ENCODE measurements around the gene MARS1.

DNA sequence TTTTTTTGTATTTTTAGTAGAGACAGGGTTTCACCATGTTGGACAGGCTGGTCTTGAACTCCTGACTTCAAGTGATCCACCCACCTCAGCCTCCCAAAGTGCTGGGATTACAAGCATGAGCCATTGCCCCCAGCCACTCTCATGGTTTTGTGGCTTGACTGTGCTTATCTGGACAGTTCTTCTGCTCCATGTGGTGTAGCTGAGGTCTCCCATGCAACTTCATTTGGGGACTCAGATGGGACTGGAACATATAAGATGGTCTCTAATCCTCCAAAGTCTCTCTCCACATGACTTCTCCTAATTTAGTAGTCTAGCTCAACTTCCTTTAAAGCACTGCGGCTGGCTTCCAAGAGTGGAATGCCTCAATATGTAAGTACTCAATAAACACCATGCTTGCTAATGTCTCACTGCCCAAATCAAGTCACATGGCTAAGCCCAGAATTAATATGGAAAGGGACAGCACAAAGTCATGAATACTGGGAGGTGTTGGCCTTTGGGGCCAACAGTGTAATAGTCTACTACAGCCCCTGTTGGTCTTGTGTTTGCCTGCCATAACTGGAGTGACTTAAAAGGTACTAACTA, 45.9 kb upstream of the MARS1 start:
- TF ChIP-seq, protein P1, sequence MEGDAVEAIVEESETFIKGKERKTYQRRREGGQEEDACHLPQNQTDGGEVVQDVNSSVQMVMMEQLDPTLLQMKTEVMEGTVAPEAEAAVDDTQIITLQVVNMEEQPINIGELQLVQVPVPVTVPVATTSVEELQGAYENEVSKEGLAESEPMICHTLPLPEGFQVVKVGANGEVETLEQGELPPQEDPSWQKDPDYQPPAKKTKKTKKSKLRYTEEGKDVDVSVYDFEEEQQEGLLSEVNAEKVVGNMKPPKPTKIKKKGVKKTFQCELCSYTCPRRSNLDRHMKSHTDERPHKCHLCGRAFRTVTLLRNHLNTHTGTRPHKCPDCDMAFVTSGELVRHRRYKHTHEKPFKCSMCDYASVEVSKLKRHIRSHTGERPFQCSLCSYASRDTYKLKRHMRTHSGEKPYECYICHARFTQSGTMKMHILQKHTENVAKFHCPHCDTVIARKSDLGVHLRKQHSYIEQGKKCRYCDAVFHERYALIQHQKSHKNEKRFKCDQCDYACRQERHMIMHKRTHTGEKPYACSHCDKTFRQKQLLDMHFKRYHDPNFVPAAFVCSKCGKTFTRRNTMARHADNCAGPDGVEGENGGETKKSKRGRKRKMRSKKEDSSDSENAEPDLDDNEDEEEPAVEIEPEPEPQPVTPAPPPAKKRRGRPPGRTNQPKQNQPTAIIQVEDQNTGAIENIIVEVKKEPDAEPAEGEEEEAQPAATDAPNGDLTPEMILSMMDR (IDR thresholded peaks at IDR 0.05; ENCODE audit: insufficient read depth, low read length) = no peak
- TF ChIP-seq SPI1 (IDR thresholded peaks at IDR 0.05; ENCODE audit: borderline replicate concordance, low read depth) (no peak), POLR2AphosphoS5 (IDR thresholded peaks at IDR 0.05; ENCODE audit: low read depth) (no peak)

Measured in HL-60 (cell line).